IMR-90 (cell line): Measurements from ENCODE around the gene NFYB. TPM values are rescaled to one million over a fixed set of nuclear protein-coding genes. Genes with fewer than 3 reads are reported as not detected.

Experiments
- ATAC-seq: fragments of 200-7000 bp; cut with Tn5 transposase; 2 replicates; pipeline ENCODE4 v1.9.1; 2020; ENCODE audit warnings: low read depth, mild to moderate bottlenecking, moderate library complexity
- BruUV-seq: library from RNA; stranded (reverse); fragments of 400-500 nt; replicated peaks from 2 replicates; lab custom pipeline; 2021; lab: Mats Ljungman, UMichigan
- CTCF ChIA-PET: fragments of 300-600 bp; formaldehyde crosslinking; extraction: SDS; loops from one replicate; lab custom pipeline; 2021; ENCODE audit warnings: antibody characterized with exemption; lab: Yijun Ruan, JAX
- POLR2A ChIA-PET: fragments of 300-600 bp; sonication (Branson Sonifier 250); formaldehyde crosslinking; loops from one replicate; lab custom pipeline; 2022; ENCODE audit warnings: antibody characterized with exemption; ENCODE audit not compliant: unreplicated experiment; lab: Charles Lee
- DNase-seq: peaks from one replicate; pipeline ENCODE4 v3.0.0; 2013
- H2AFZ ChIP-seq: replicated peaks from 2 replicates; pipeline ENCODE3; 2013; ENCODE audit warnings: low read length, mild to moderate bottlenecking; ENCODE audit not compliant: poor library complexity
- H2AK5ac ChIP-seq: 2 replicates; pipeline ENCODE4 v1.6.1; 2013; ENCODE audit warnings: low read depth, low read length, inconsistent platforms
- H2AK9ac ChIP-seq: replicated peaks from 2 replicates; pipeline ENCODE3; 2013; ENCODE audit warnings: mild to moderate bottlenecking, low read depth, low read length, moderate library complexity; ENCODE audit not compliant: poor library complexity
- H2BK120ac ChIP-seq: 2 replicates; pipeline ENCODE4 v1.6.1; 2013; ENCODE audit warnings: low read depth, low read length, inconsistent platforms
- H2BK15ac ChIP-seq: 3 replicates; pipeline ENCODE4 v1.6.1; 2013; ENCODE audit warnings: low read depth, low read length, inconsistent platforms
- H2BK20ac ChIP-seq: 2 replicates; pipeline ENCODE4 v1.6.1; 2013; ENCODE audit warnings: low read depth, mild to moderate bottlenecking, inconsistent platforms, low read length, moderate library complexity
- H2BK5ac ChIP-seq: 2 replicates; pipeline ENCODE4 v1.6.1; 2013; ENCODE audit warnings: mild to moderate bottlenecking, low read depth, low read length, inconsistent platforms; ENCODE audit not compliant: poor library complexity, severe bottlenecking
- H3K14ac ChIP-seq: replicated peaks from 2 replicates; pipeline ENCODE4 v1.6.1; 2013; ENCODE audit warnings: low read depth, low read length, inconsistent platforms
- H3K18ac ChIP-seq: 2 replicates; pipeline ENCODE4 v1.6.1; 2013; ENCODE audit warnings: low read depth, low read length, control low read depth
- H3K23ac ChIP-seq: 2 replicates; pipeline ENCODE4 v1.6.1; 2013; ENCODE audit warnings: low read depth, low read length, inconsistent platforms
- H3K27ac ChIP-seq: 2 replicates; pipeline ENCODE4 v1.5.1; 2013; ENCODE audit warnings: mild to moderate bottlenecking, control low read depth, low read length; ENCODE audit not compliant: insufficient read depth
- H3K27me3 ChIP-seq: 2 replicates; pipeline ENCODE4 v1.6.1; 2013; ENCODE audit warnings: low read length; ENCODE audit not compliant: control insufficient read depth, insufficient read depth
- H3K36me3 ChIP-seq: 2 replicates; pipeline ENCODE4 v1.6.1; 2013; ENCODE audit warnings: low read length, mixed read lengths; ENCODE audit not compliant: control insufficient read depth, insufficient read depth
- H3K4ac ChIP-seq: 2 replicates; pipeline ENCODE4 v1.6.1; 2013; ENCODE audit warnings: low read depth, low read length, inconsistent platforms
- H3K4me1 ChIP-seq: 2 replicates; pipeline ENCODE4 v1.6.1; 2013; ENCODE audit warnings: low read length, mixed read lengths; ENCODE audit not compliant: control insufficient read depth, insufficient read depth
- H3K4me2 ChIP-seq: 2 replicates; pipeline ENCODE4 v1.6.1; 2013; ENCODE audit warnings: low read depth, mild to moderate bottlenecking, control low read depth, low read length, moderate library complexity
- H3K4me3 ChIP-seq: 2 replicates; pipeline ENCODE4 v1.5.1; 2013; ENCODE audit warnings: low read depth, mild to moderate bottlenecking, control low read depth, low read length, moderate library complexity; ENCODE audit not compliant: insufficient read depth
- H3K56ac ChIP-seq: 2 replicates; pipeline ENCODE4 v1.6.1; 2013; ENCODE audit warnings: low read length, inconsistent platforms; ENCODE audit not compliant: insufficient read depth; ENCODE audit errors: extremely low read depth
- H3K79me1 ChIP-seq, 2 experiments: 2 replicates each; pipeline ENCODE4 v1.6.1; 2013; ENCODE audit warnings: low read length in 2 of 2, inconsistent platforms in 1 of 2, low read depth in 1 of 2
- H3K9ac ChIP-seq: 2 replicates; pipeline ENCODE4 v1.6.1; 2013; ENCODE audit warnings: low read depth, low read length, control low read depth
- H3K9me1 ChIP-seq: 2 replicates; pipeline ENCODE4 v1.6.1; 2013; ENCODE audit warnings: low read length, inconsistent platforms; ENCODE audit not compliant: insufficient read depth
- H3K9me3 ChIP-seq: 2 replicates; pipeline ENCODE4 v1.6.1; 2013; ENCODE audit warnings: low read length; ENCODE audit not compliant: control insufficient read depth, insufficient read depth
- H4K20me1 ChIP-seq: 2 replicates; pipeline ENCODE4 v1.6.1; 2013; ENCODE audit warnings: low read length, inconsistent platforms; ENCODE audit not compliant: insufficient read depth
- H4K5ac ChIP-seq: 2 replicates; pipeline ENCODE4 v1.6.1; 2013; ENCODE audit warnings: mild to moderate bottlenecking, low read depth, low read length, control low read depth
- H4K8ac ChIP-seq, 2 experiments: 2 replicates each; pipeline ENCODE4 v1.6.1; 2013; ENCODE audit warnings: low read depth in 2 of 2, low read length in 2 of 2, control low read depth in 1 of 2, inconsistent platforms in 1 of 2
- H4K91ac ChIP-seq: 2 replicates; pipeline ENCODE4 v1.6.1; 2013; ENCODE audit warnings: low read depth, low read length, inconsistent platforms; ENCODE audit not compliant: insufficient read depth
- BHLHE40 ChIP-seq: fragments of 150-350 bp; IDR thresholded peaks from 2 replicates; pipeline ENCODE4 v1.6.1; 2016; ENCODE audit warnings: mild to moderate bottlenecking, low read depth, low read length
- CEBPB ChIP-seq: IDR thresholded peaks from 2 replicates; pipeline ENCODE4 v1.6.1; 2012; ENCODE audit warnings: low read depth, low read length, improper control_type of control experiment
- CHD1 ChIP-seq: IDR thresholded peaks from 2 replicates; pipeline ENCODE4 v1.6.1; 2012; ENCODE audit warnings: low read depth, low read length, improper control_type of control experiment
- CTCF ChIP-seq: conservative IDR thresholded peaks from 2 replicates; pipeline ENCODE4 v1.5.1; 2012; ENCODE audit warnings: mild to moderate bottlenecking, low read depth, low read length, improper control_type of control experiment
- ELK1 ChIP-seq: fragments of 150-350 bp; IDR thresholded peaks from 2 replicates; pipeline ENCODE4 v1.6.1; 2016; ENCODE audit warnings: low read depth, mild to moderate bottlenecking, low read length, moderate library complexity, borderline replicate concordance
- FOS ChIP-seq: fragments of 150-350 bp; IDR thresholded peaks from 2 replicates; pipeline ENCODE4 v1.6.1; 2016; ENCODE audit warnings: low read depth, low read length
- MAFK ChIP-seq: IDR thresholded peaks from 2 replicates; pipeline ENCODE4 v1.6.1; 2012; ENCODE audit warnings: low read depth, low read length, improper control_type of control experiment
- MAZ ChIP-seq: IDR thresholded peaks from 2 replicates; pipeline ENCODE4 v1.6.1; 2012; ENCODE audit warnings: low read depth, mild to moderate bottlenecking, low read length, improper control_type of control experiment, moderate library complexity, borderline replicate concordance
- MXI1 ChIP-seq: IDR thresholded peaks from 2 replicates; pipeline ENCODE4 v1.6.1; 2012; ENCODE audit warnings: low read depth, mild to moderate bottlenecking, low read length, moderate library complexity, borderline replicate concordance
- NFE2L2 ChIP-seq: fragments of 150-350 bp; IDR thresholded peaks from 2 replicates; pipeline ENCODE4 v1.6.1; 2016; ENCODE audit warnings: low read depth, mild to moderate bottlenecking, low read length
- POLR2A ChIP-seq: IDR thresholded peaks from 2 replicates; pipeline ENCODE4 v1.6.1; 2012; ENCODE audit warnings: mild to moderate bottlenecking, low read depth, low read length
- RAD21 ChIP-seq: IDR thresholded peaks from 2 replicates; pipeline ENCODE4 v1.6.1; 2012; ENCODE audit warnings: low read length, improper control_type of control experiment
- RCOR1 ChIP-seq: IDR thresholded peaks from 2 replicates; pipeline ENCODE4 v1.6.1; 2012; ENCODE audit warnings: mild to moderate bottlenecking, low read length, improper control_type of control experiment; ENCODE audit not compliant: insufficient replicate concordance
- RFX5 ChIP-seq: IDR thresholded peaks from 2 replicates; pipeline ENCODE4 v1.8.0; 2012; ENCODE audit warnings: low read depth, mild to moderate bottlenecking, low read length, moderate library complexity
- SMC3 ChIP-seq: fragments of 150-350 bp; IDR thresholded peaks from 2 replicates; pipeline ENCODE4 v1.6.1; 2016; ENCODE audit warnings: low read depth, mild to moderate bottlenecking, antibody characterized with exemption, low read length, moderate library complexity
- USF2 ChIP-seq: fragments of 150-350 bp; IDR thresholded peaks from 2 replicates; pipeline ENCODE4 v1.6.1; 2017; ENCODE audit warnings: mild to moderate bottlenecking, antibody characterized with exemption, low read length, low read depth
- dilution Hi-C: fragments of 300-500 bp; cut with HindIII; formaldehyde crosslinking; loops from one replicate; pipeline ENCODE4 v1.14.3; 2018; ENCODE audit warnings: low sequenced_read_pairs; ENCODE audit not compliant: unreplicated experiment
- in situ Hi-C: fragments of 300-500 bp; cut with MboI; formaldehyde crosslinking; loops from 3 replicates; pipeline ENCODE4 v1.14.3; 2019; ENCODE audit warnings: low sequenced_read_pairs, inconsistent platforms, mixed read lengths
- intact Hi-C: fragments of 100-400 bp; cut with micrococcal nuclease; formaldehyde crosslinking; loops from 2 replicates; pipeline ENCODE4 v1.10.0; 2022
- polyA plus RNA-seq, 3 experiments: library from polyadenylated mRNA; depleted of rRNA; stranded (reverse); fragments of >200 nt; gene quantifications; 2 replicates each; pipeline ENCODE4 v1.2.3, GENCODE V29; 2012; ENCODE audit warnings: low replicate concordance in 1 of 3
- total RNA-seq: library from RNA; depleted of rRNA; stranded (reverse); fragments of >200 nt; gene quantifications from 2 replicates; pipeline ENCODE4 v1.2.3, GENCODE V29; 2012

NFYB gene
- total and polyA plus RNA-seq, 2 of the 4 experiments (the other 2 are of a cell fraction), result 22.2 to 28.4 TPM

DNA sequence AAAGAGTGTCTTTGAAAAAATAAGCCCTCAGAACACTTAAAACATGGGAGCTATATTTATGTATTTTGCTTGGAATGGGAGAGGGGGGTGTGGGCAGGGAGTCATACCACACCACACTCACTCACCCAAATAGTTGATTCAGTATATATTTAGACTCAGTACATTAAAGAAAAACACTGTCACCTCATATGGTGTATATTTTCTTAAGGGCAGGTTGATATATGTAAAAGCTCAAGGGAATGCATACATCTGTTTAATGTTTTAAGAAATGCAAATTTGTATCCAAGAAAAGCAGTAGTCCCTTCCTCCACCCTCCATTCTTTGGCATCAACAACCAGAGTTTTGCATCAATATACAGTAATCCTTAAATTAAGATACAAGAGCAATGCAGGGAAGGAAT is 1.4 kb downstream of the NFYB start:
- Histone ChIP-seq H3K27ac (peak overlapping the region; percentile 95; the same call in 1 of the 2 replicates), H3K4me1 (peaks cover 26% of the 10 kb centered on the region), H3K56ac (no peak overlapping the region)

More for the DNA sequence above, 1.4 kb downstream of the NFYB start:
- in situ Hi-C loops, result no loop called here
- peak; percentile 67 for DNase-seq
- Histone ChIP-seq H2BK15ac (no peak overlapping the region), H3K9ac (peak overlapping the region; percentile 97; the same call in 1 of the 2 replicates), H3K18ac (peak overlapping the region; percentile 87; the same call in 1 of the 2 replicates), H2AK9ac (no peak overlapping the region), H4K91ac (no peak overlapping the region), H2BK20ac (no peak overlapping the region), H3K9me1 (peaks cover 28% of the 10 kb centered on the region), H3K4me2 (peak overlapping the region; percentile 97), H3K14ac (no peak overlapping the region; the same call in 1 of the 2 replicates), H2AFZ (no peak overlapping the region), H2BK120ac (no peak overlapping the region), H4K5ac (no peak overlapping the region), H2AK5ac (no peak overlapping the region), H4K8ac (peak overlapping the region in 1 of 2 experiments; percentile 92; a peak in 1 of 4 replicates), H3K79me1 (peaks cover 23 to 58% of the 10 kb centered on the region in 2 experiments), H3K27me3 (no peaks in the 10 kb centered on the region), H4K20me1 (peaks cover 5% of the 10 kb centered on the region; the same call in 1 of the 2 replicates), H2BK5ac (peak overlapping the region; percentile 94), H3K4me3 (peak overlapping the region; percentile 76), H3K23ac (peak overlapping the region; percentile 99), H3K9me3 (no peaks in the 10 kb centered on the region), H3K36me3 (peaks cover 12% of the 10 kb centered on the region), H3K4ac (no peak overlapping the region)
- TSS peak; percentile 27 for BruUV-seq
- intact Hi-C loops, result loop anchor here (5.0 kb wide), 1 partner anchor 151 kb away; no protein-coding TSS in a partner anchor
- TF ChIP-seq USF2, result no peak
- TF ChIP-seq BHLHE40, result no peak
- no peak for TF ChIP-seq ELK1
- TF ChIP-seq CHD1, result no peak
- TF ChIP-seq CTCF, result no peak
- TF ChIP-seq RCOR1, result no peak
- TF ChIP-seq POLR2A, result no peak
- TF ChIP-seq MAFK, result no peak
- no peak for TF ChIP-seq RFX5
- TF ChIP-seq FOS, result no peak
- TF ChIP-seq NFE2L2, result no peak
- no peak for TF ChIP-seq RAD21
- no peak for TF ChIP-seq SMC3
- no peak for TF ChIP-seq MAZ
- no peak for TF ChIP-seq CEBPB
- no peak for TF ChIP-seq MXI1
- ChIA-PET POLR2A (no interaction called here), CTCF (interaction anchor here (1.0 kb wide), 1 partner anchor 73 kb away, joined by 3 read pairs; no protein-coding TSS in a partner anchor)
- dilution Hi-C loops, result no loop called here
- no peak for ATAC-seq
